ENCODE results near the gene RASSF4.

DNA sequence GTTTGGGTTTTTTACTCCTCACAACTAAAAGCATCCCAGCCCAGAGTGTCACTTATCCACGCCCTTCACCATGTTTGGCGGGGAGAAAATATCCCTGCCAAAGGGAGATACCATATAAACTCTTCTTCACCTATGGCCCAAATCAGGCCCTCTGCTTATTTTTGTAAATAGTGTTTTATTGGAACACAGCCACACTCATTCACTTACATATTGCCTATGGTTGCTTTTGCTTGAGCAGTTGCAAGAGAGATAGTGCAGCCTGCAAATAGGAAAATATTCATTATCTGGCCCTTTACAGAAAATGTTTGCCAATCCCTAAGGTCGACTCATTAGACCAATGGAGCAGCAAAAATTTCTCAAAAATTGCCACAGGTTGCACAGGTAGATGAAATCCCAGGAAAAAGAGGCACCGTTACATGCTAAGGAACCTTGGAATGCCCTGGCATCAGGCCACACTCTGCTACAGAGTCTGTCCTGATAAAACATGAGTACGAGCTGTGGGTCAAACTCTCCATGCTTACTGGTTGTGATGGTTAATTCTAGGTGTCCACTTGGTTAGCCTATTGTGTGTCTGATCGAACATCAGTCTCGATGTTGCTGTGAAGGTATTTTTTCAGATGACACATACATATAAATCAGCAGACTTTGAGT is 7.9 kb upstream of the RASSF4 start:
- TF ChIP-seq, protein P1, sequence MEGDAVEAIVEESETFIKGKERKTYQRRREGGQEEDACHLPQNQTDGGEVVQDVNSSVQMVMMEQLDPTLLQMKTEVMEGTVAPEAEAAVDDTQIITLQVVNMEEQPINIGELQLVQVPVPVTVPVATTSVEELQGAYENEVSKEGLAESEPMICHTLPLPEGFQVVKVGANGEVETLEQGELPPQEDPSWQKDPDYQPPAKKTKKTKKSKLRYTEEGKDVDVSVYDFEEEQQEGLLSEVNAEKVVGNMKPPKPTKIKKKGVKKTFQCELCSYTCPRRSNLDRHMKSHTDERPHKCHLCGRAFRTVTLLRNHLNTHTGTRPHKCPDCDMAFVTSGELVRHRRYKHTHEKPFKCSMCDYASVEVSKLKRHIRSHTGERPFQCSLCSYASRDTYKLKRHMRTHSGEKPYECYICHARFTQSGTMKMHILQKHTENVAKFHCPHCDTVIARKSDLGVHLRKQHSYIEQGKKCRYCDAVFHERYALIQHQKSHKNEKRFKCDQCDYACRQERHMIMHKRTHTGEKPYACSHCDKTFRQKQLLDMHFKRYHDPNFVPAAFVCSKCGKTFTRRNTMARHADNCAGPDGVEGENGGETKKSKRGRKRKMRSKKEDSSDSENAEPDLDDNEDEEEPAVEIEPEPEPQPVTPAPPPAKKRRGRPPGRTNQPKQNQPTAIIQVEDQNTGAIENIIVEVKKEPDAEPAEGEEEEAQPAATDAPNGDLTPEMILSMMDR (tag by site-specific recombination; IDR thresholded peaks at IDR 0.05), result no peak
- TF ChIP-seq, protein P2, sequence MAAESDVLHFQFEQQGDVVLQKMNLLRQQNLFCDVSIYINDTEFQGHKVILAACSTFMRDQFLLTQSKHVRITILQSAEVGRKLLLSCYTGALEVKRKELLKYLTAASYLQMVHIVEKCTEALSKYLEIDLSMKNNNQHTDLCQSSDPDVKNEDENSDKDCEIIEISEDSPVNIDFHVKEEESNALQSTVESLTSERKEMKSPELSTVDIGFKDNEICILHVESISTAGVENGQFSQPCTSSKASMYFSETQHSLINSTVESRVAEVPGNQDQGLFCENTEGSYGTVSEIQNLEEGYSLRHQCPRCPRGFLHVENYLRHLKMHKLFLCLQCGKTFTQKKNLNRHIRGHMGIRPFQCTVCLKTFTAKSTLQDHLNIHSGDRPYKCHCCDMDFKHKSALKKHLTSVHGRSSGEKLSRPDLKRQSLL (tag by site-specific recombination; IDR thresholded peaks at IDR 0.05), result no peak
- TF ChIP-seq ZBTB21 (tag by site-specific recombination; IDR thresholded peaks at IDR 0.05), result no peak
